SK-N-SH (cell line): ENCODE results near the gene INTS1. TPM values are rescaled to one million over a fixed set of nuclear protein-coding genes. Genes with fewer than 3 reads are reported as not detected.

Experiments
- CTCF ChIA-PET: fragments of 300-600, 350-600 bp; formaldehyde crosslinking; extraction: SDS; loops from one replicate; lab custom pipeline; 2021; lab: Yijun Ruan, JAX
- POLR2A ChIA-PET: fragments of 350-600 bp; sonication (Branson Sonifier 250); formaldehyde crosslinking; extraction: SDS; loops from one replicate; lab custom pipeline; 2020; ENCODE audit warnings: antibody characterized with exemption, inconsistent platforms; lab: Yijun Ruan, JAX
- DNase-seq: peaks from one replicate; pipeline ENCODE4 v3.0.0; 2012
- H2AFZ ChIP-seq: fragments of 200-600 bp; sonication (generic); 2 replicates; pipeline ENCODE4 v1.8.1; 2016; ENCODE audit warnings: antibody characterized with exemption, mild to moderate bottlenecking, low read depth
- H3F3A ChIP-seq: fragments of 200-600 bp; sonication (generic); replicated peaks from 2 replicates; pipeline ENCODE3; 2016; ENCODE audit warnings: antibody characterized with exemption, mild to moderate bottlenecking; ENCODE audit not compliant: insufficient read depth
- H3K27ac ChIP-seq, 2 experiments: fragments of 200-500 bp in 1 of 2; fragments of 200-600 bp in 1 of 2; sonication (Bioruptor generic) in 1 of 2; sonication (generic), shearing (Covaris generic) in 1 of 2; 2 replicates each; pipeline versions ENCODE4 v1.5.1 to v1.6.1; 2014 to 2016; ENCODE audit warnings: low read depth in 2 of 2, inconsistent platforms in 1 of 2, low read length in 1 of 2, mild to moderate bottlenecking in 1 of 2, mixed read lengths in 1 of 2
- H3K27me3 ChIP-seq: fragments of 200-600 bp; sonication (generic), shearing (Covaris generic); 2 replicates; pipeline ENCODE4 v1.6.1; 2016; ENCODE audit warnings: mixed run types; ENCODE audit not compliant: insufficient read depth
- H3K36me3 ChIP-seq, 2 experiments: fragments of 200-500 bp in 1 of 2; fragments of 200-600 bp in 1 of 2; sonication (Bioruptor generic) in 1 of 2; sonication (generic) in 1 of 2; replicated peaks in 1 of 2; 2 replicates each; pipeline versions ENCODE3 to v1.5.1; 2014 to 2016; ENCODE audit warnings: low read length in 1 of 2, mild to moderate bottlenecking in 1 of 2; ENCODE audit not compliant: insufficient read depth in 2 of 2, control insufficient read depth in 1 of 2
- H3K4me1 ChIP-seq, 2 experiments: fragments of 200-500 bp in 1 of 2; fragments of 200-600 bp in 1 of 2; sonication (Bioruptor generic) in 1 of 2; sonication (generic), shearing (Covaris generic) in 1 of 2; 2 replicates each; pipeline versions ENCODE4 v1.5.1 to v1.6.1; 2014 to 2016; ENCODE audit warnings: low read depth in 1 of 2, low read length in 1 of 2, mixed run types in 1 of 2; ENCODE audit not compliant: insufficient read depth in 2 of 2, control insufficient read depth in 1 of 2
- H3K4me2 ChIP-seq: fragments of 200-600 bp; sonication (generic), shearing (Covaris generic); 2 replicates; pipeline ENCODE4 v1.6.1; 2017; ENCODE audit warnings: mixed run types
- H3K4me3 ChIP-seq, 2 experiments: fragments of 200-500 bp in 1 of 2; fragments of 200-600 bp in 1 of 2; sonication (Bioruptor generic) in 1 of 2; sonication (generic), shearing (Covaris generic) in 1 of 2; 2 replicates each; pipeline versions ENCODE4 v1.5.1 to v1.8.1; 2014 to 2016; ENCODE audit warnings: low read depth in 2 of 2, inconsistent platforms in 1 of 2, low read length in 1 of 2, mild to moderate bottlenecking in 1 of 2, mixed read lengths in 1 of 2, moderate library complexity in 1 of 2
- H3K79me2 ChIP-seq: fragments of 200-600 bp; sonication (generic); 2 replicates; pipeline ENCODE4 v1.8.1; 2017; ENCODE audit warnings: mild to moderate bottlenecking; ENCODE audit not compliant: insufficient read depth
- H3K9ac ChIP-seq: fragments of 200-600 bp; sonication (generic); 2 replicates; pipeline ENCODE4 v1.6.1; 2017; ENCODE audit warnings: mixed run types
- H3K9me2 ChIP-seq: fragments of 200-600 bp; sonication (generic); 2 replicates; pipeline ENCODE4 v1.6.1; 2017; ENCODE audit warnings: mixed run types
- H3K9me3 ChIP-seq: fragments of 200-600 bp; sonication (generic); 2 replicates; pipeline ENCODE4 v1.6.1; 2017; ENCODE audit warnings: mixed run types, mild to moderate bottlenecking, moderate library complexity
- H4K20me1 ChIP-seq: fragments of 200-600 bp; sonication (generic); 2 replicates; pipeline ENCODE4 v1.6.1; 2017; ENCODE audit warnings: mild to moderate bottlenecking, mixed run types; ENCODE audit not compliant: insufficient read depth
- EZH2phosphoT487 ChIP-seq: fragments of 200-600 bp; sonication (generic); IDR thresholded peaks from 2 replicates; pipeline ENCODE4 v1.6.1; 2017; ENCODE audit warnings: low read depth, mixed run types, mild to moderate bottlenecking, antibody characterized with exemption, moderate library complexity, borderline replicate concordance
- FOSL2 ChIP-seq: IDR thresholded peaks from 2 replicates; pipeline ENCODE4 v1.4.0; 2012; ENCODE audit warnings: low read depth, mild to moderate bottlenecking, moderate library complexity, borderline replicate concordance
- FOXJ3 ChIP-seq: sonication (generic); formaldehyde crosslinking; IDR thresholded peaks from 2 replicates; pipeline ENCODE4 v1.5.1; 2020; ENCODE audit warnings: mild to moderate bottlenecking, missing genetic modification reagents
- FOXM1 ChIP-seq: IDR thresholded peaks from 2 replicates; pipeline ENCODE4 v1.4.0; 2012; ENCODE audit warnings: low read depth, mild to moderate bottlenecking
- NFIC ChIP-seq: IDR thresholded peaks from 2 replicates; pipeline ENCODE4 v1.4.0; 2012; ENCODE audit warnings: borderline replicate concordance
- NRF1 ChIP-seq: IDR thresholded peaks from 2 replicates; pipeline ENCODE4 v1.6.1; 2012; ENCODE audit warnings: low read depth, mild to moderate bottlenecking, low read length
- RXRA ChIP-seq: IDR thresholded peaks from 2 replicates; pipeline ENCODE4 v1.4.0; 2012; ENCODE audit warnings: low read depth, mild to moderate bottlenecking, borderline replicate concordance
- YY1 ChIP-seq: IDR thresholded peaks from 2 replicates; pipeline ENCODE4 v1.4.0; 2012; ENCODE audit warnings: low read depth, mild to moderate bottlenecking
- WGBS: methylation state at CpG from one replicate; pipeline ENCODE4 v1.1.6; 2017; ENCODE audit warnings: low lambda C conversion rate; 5-methylcytosine and 5-hydroxymethylcytosine counted together
- polyA plus RNA-seq, 3 experiments: library from polyadenylated mRNA; depleted of rRNA; stranded (reverse); fragments of >200 nt; gene quantifications; 2 replicates each; pipeline ENCODE4 v1.2.3, GENCODE V29; 2012
- TF ChIP-seq, protein P1 (sequence below): fragments of 150-350 bp; IDR thresholded peaks from 2 replicates; pipeline ENCODE4 v1.6.1; 2016; ENCODE audit warnings: mild to moderate bottlenecking, low read depth, low read length
- TF ChIP-seq, protein P2 (sequence below): fragments of 150-350 bp; IDR thresholded peaks from 2 replicates; pipeline ENCODE4 v1.6.1; 2017; ENCODE audit warnings: antibody characterized with exemption, low read length, low read depth, borderline replicate concordance
- TF ChIP-seq, protein P3 (sequence below): IDR thresholded peaks from 2 replicates; pipeline ENCODE4 v1.4.0; 2012; ENCODE audit warnings: low read depth, borderline replicate concordance
- TF ChIP-seq, protein P4 (sequence below): fragments of 200-600 bp; sonication (generic); IDR thresholded peaks from 2 replicates; pipeline ENCODE4 v1.6.1; 2017; ENCODE audit warnings: antibody characterized with exemption, mild to moderate bottlenecking, moderate library complexity
- TF ChIP-seq, protein P5 (sequence below): IDR thresholded peaks from 2 replicates; pipeline ENCODE4; 2012
- TF ChIP-seq, protein P6 (sequence below): IDR thresholded peaks from 2 replicates; pipeline ENCODE4 v1.4.0; 2012; ENCODE audit warnings: low read depth

INTS1 gene
- polyA plus RNA-seq, 1 of the 3 experiments (the other 2 are of a cell fraction), result 48.1 TPM

DNA sequence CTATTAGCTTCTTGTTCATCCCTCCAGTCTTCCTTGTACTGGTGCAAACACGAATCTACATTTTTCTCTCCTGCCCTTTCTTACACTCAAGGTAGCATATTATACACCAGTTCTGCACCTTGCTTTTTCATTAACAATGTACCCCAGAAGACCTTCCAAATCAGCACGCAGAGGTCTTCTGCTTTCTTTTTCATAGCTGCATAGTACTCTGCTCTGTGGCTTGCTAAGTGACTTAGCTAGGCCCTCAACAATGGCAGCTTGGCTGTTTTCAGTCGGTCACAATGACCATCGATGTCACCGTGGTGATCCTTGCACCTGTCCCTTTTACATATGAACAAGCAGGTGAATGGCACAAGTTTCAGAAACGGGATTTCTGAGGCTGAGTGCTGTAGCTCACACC is 21.2 kb upstream of the INTS1 start:
- Histone ChIP-seq H3K4me3 (no peak overlapping the region), H3K9ac (no peak overlapping the region), H3K79me2 (peaks cover 3% of the 10 kb centered on the region; the same call in 1 of the 2 replicates), H3K27me3 (no peaks in the 10 kb centered on the region), H3K36me3 (no peaks in the 10 kb centered on the region), H3K9me3 (no peaks in the 10 kb centered on the region), H3K27ac (no peak overlapping the region), H2AFZ (no peak overlapping the region), H3K9me2 (no peaks in the 10 kb centered on the region), H3K4me2 (no peak overlapping the region), H3K4me1 (peaks cover 3 to 7% of the 10 kb centered on the region in 2 experiments; a peak in 2 of 4 replicates), H4K20me1 (no peaks in the 10 kb centered on the region), H3F3A (peaks cover 6% of the 10 kb centered on the region)
- ChIA-PET POLR2A (no interaction called here), CTCF (interaction anchor here (0.8 to 1.8 kb wide), 4 partner anchors 12 to 51 kb away, joined by 3 to 5 read pairs (median 4); partner anchors contain the start of gene TMEM184A)
- DNase-seq, result no peak
- TF ChIP-seq FOXJ3 (CRISPR knock-in tag) (no peak), FOSL2 (no peak), NFIC (no peak), EZH2phosphoT487 (no peak), YY1 (no peak), RXRA (no peak), NRF1 (no peak), FOXM1 (no peak)
- TF ChIP-seq, protein P1, sequence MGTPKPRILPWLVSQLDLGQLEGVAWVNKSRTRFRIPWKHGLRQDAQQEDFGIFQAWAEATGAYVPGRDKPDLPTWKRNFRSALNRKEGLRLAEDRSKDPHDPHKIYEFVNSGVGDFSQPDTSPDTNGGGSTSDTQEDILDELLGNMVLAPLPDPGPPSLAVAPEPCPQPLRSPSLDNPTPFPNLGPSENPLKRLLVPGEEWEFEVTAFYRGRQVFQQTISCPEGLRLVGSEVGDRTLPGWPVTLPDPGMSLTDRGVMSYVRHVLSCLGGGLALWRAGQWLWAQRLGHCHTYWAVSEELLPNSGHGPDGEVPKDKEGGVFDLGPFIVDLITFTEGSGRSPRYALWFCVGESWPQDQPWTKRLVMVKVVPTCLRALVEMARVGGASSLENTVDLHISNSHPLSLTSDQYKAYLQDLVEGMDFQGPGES, result no peak
- TF ChIP-seq, protein P2, sequence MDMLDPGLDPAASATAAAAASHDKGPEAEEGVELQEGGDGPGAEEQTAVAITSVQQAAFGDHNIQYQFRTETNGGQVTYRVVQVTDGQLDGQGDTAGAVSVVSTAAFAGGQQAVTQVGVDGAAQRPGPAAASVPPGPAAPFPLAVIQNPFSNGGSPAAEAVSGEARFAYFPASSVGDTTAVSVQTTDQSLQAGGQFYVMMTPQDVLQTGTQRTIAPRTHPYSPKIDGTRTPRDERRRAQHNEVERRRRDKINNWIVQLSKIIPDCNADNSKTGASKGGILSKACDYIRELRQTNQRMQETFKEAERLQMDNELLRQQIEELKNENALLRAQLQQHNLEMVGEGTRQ, result no peak
- TF ChIP-seq, protein P3, sequence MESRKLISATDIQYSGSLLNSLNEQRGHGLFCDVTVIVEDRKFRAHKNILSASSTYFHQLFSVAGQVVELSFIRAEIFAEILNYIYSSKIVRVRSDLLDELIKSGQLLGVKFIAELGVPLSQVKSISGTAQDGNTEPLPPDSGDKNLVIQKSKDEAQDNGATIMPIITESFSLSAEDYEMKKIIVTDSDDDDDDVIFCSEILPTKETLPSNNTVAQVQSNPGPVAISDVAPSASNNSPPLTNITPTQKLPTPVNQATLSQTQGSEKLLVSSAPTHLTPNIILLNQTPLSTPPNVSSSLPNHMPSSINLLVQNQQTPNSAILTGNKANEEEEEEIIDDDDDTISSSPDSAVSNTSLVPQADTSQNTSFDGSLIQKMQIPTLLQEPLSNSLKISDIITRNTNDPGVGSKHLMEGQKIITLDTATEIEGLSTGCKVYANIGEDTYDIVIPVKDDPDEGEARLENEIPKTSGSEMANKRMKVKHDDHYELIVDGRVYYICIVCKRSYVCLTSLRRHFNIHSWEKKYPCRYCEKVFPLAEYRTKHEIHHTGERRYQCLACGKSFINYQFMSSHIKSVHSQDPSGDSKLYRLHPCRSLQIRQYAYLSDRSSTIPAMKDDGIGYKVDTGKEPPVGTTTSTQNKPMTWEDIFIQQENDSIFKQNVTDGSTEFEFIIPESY, result no peak
- TF ChIP-seq, protein P4, sequence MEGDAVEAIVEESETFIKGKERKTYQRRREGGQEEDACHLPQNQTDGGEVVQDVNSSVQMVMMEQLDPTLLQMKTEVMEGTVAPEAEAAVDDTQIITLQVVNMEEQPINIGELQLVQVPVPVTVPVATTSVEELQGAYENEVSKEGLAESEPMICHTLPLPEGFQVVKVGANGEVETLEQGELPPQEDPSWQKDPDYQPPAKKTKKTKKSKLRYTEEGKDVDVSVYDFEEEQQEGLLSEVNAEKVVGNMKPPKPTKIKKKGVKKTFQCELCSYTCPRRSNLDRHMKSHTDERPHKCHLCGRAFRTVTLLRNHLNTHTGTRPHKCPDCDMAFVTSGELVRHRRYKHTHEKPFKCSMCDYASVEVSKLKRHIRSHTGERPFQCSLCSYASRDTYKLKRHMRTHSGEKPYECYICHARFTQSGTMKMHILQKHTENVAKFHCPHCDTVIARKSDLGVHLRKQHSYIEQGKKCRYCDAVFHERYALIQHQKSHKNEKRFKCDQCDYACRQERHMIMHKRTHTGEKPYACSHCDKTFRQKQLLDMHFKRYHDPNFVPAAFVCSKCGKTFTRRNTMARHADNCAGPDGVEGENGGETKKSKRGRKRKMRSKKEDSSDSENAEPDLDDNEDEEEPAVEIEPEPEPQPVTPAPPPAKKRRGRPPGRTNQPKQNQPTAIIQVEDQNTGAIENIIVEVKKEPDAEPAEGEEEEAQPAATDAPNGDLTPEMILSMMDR, result no peak
- TF ChIP-seq, protein P5, sequence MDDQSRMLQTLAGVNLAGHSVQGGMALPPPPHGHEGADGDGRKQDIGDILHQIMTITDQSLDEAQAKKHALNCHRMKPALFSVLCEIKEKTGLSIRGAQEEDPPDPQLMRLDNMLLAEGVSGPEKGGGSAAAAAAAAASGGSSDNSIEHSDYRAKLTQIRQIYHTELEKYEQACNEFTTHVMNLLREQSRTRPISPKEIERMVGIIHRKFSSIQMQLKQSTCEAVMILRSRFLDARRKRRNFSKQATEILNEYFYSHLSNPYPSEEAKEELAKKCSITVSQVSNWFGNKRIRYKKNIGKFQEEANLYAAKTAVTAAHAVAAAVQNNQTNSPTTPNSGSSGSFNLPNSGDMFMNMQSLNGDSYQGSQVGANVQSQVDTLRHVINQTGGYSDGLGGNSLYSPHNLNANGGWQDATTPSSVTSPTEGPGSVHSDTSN, result no peak
- TF ChIP-seq, protein P6, sequence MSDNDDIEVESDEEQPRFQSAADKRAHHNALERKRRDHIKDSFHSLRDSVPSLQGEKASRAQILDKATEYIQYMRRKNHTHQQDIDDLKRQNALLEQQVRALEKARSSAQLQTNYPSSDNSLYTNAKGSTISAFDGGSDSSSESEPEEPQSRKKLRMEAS, result no peak
- WGBS, result 82% methylated on average over 6 of the region's 6 CpGs
